OCI-LY3 (cell line): ENCODE data around the gene CHN2.

Experiments
- H2AFZ ChIP-seq: fragments of 200-600, 300-600 bp; shearing (Covaris generic); 2 replicates; pipeline ENCODE4 v1.6.0; 2014; ENCODE audit warnings: antibody characterized with exemption, low read depth, low read length
- H3K27ac ChIP-seq: fragments of 200-600, 300-600 bp; sonication (generic); 2 replicates; pipeline ENCODE4 v1.5.1; 2014; ENCODE audit warnings: mild to moderate bottlenecking, low read length, moderate library complexity, mixed read lengths
- H3K27me3 ChIP-seq: fragments of 200-600, 300-600 bp; sonication (generic); 2 replicates; pipeline ENCODE4 v1.6.1; 2014; ENCODE audit warnings: low read depth, low read length, mixed read lengths
- H3K36me3 ChIP-seq: fragments of 200-600, 300-600 bp; sonication (generic); replicated peaks from 2 replicates; pipeline ENCODE3; 2014; ENCODE audit warnings: low read depth, low read length, mixed read lengths
- H3K4me1 ChIP-seq: fragments of 300-600, 200-600 bp; sonication (generic); 2 replicates; pipeline ENCODE4 v1.6.1; 2014; ENCODE audit warnings: low read length, mixed read lengths
- H3K4me2 ChIP-seq: fragments of 200-600, 300-600 bp; sonication (generic); 2 replicates; pipeline ENCODE4 v1.6.1; 2014; ENCODE audit warnings: low read length, mixed read lengths
- H3K4me3 ChIP-seq: fragments of 300-600, 200-600 bp; sonication (generic); 2 replicates; pipeline ENCODE4 v1.5.1; 2014; ENCODE audit warnings: antibody characterized with exemption, mild to moderate bottlenecking, low read length, moderate library complexity
- H3K79me2 ChIP-seq: fragments of 300-600, 200-600 bp; shearing (Covaris generic); 2 replicates; pipeline ENCODE4 v1.6.1; 2014; ENCODE audit warnings: mild to moderate bottlenecking, low read length, mixed read lengths
- H3K9ac ChIP-seq: fragments of 300-600, 200-600 bp; shearing (Covaris generic); 2 replicates; pipeline ENCODE4 v1.6.0; 2014; ENCODE audit warnings: mild to moderate bottlenecking, low read length, moderate library complexity
- H3K9me3 ChIP-seq: fragments of 200-600, 300-600 bp; shearing (Covaris generic); 2 replicates; pipeline ENCODE4 v1.6.1; 2014; ENCODE audit warnings: low read length, mixed read lengths; ENCODE audit not compliant: insufficient read depth
- H4K20me1 ChIP-seq: fragments of 200-600, 300-600 bp; sonication (generic); 2 replicates; pipeline ENCODE4 v1.6.1; 2016; ENCODE audit warnings: low read length, mixed read lengths; ENCODE audit not compliant: insufficient read depth
- CTCF ChIP-seq: fragments of 200-600, 300-600 bp; sonication (generic); IDR thresholded peaks from 2 replicates; pipeline ENCODE4 v1.5.1; 2014; ENCODE audit warnings: antibody characterized with exemption, low read length, low read depth
- EZH2phosphoT487 ChIP-seq: fragments of 200-600 bp; shearing (Covaris generic); IDR thresholded peaks from 2 replicates; pipeline ENCODE4 v1.6.1; 2018; ENCODE audit warnings: antibody characterized with exemption, mixed run types, low read depth

Gene CHN2

GRCh38 chr7:29297194-29297890 lies 102.8 kb downstream of the CHN2 start:
- peak overlapping the region; percentile 81 for H3K4me3 ChIP-seq
- TF ChIP-seq EZH2phosphoT487 (no peak), CTCF (peak; percentile 70)
- no peaks in the 10 kb centered on the region for H3K79me2 ChIP-seq
- H3K27ac ChIP-seq = no peak overlapping the region
- peak overlapping the region; percentile 68 for H3K4me2 ChIP-seq
- no peaks in the 10 kb centered on the region for H3K9me3 ChIP-seq
- 0 out of 2 replicates have a peak, but pooled peaks cover 3% of the 10 kb centered on the region for H3K4me1 ChIP-seq
- H4K20me1 ChIP-seq = no peaks in the 10 kb centered on the region
- H3K36me3 ChIP-seq = no peaks in the 10 kb centered on the region
- H2AFZ ChIP-seq = peak overlapping the region; percentile 62; the same call in 1 of the 2 replicates
- H3K9ac ChIP-seq = peak overlapping the region; percentile 66
- H3K27me3 ChIP-seq = peaks cover 14% of the 10 kb centered on the region

GRCh38 chr7:29299086-29299485 lies 104.5 kb downstream of the CHN2 start:
- no peak overlapping the region for H3K4me3 ChIP-seq
- H3K27me3 ChIP-seq = peaks cover 8% of the 10 kb centered on the region
- no peak overlapping the region for H3K27ac ChIP-seq
- no peaks in the 10 kb centered on the region for H3K9me3 ChIP-seq
- no peaks in the 10 kb centered on the region for H4K20me1 ChIP-seq
- H3K36me3 ChIP-seq = no peaks in the 10 kb centered on the region
- no peak overlapping the region for H2AFZ ChIP-seq
- no peak overlapping the region for H3K4me2 ChIP-seq
- no peak for TF ChIP-seq CTCF
- TF ChIP-seq EZH2phosphoT487 = no peak
- H3K9ac ChIP-seq = no peak overlapping the region
- H3K4me1 ChIP-seq = 0 out of 2 replicates have a peak, but pooled peaks cover 3% of the 10 kb centered on the region
- H3K79me2 ChIP-seq = no peaks in the 10 kb centered on the region

GRCh38 chr7:29300026-29300480 lies 105.5 kb downstream of the CHN2 start:
- no peak for TF ChIP-seq CTCF
- no peak for TF ChIP-seq EZH2phosphoT487
- H3K27ac ChIP-seq = no peak overlapping the region
- 0 out of 2 replicates have a peak, but pooled peaks cover 3% of the 10 kb centered on the region for H3K4me1 ChIP-seq
- no peak overlapping the region for H3K4me2 ChIP-seq
- peaks cover 8% of the 10 kb centered on the region; the same call in 1 of the 2 replicates for H3K27me3 ChIP-seq
- no peak overlapping the region for H3K4me3 ChIP-seq
- no peak overlapping the region for H3K9ac ChIP-seq
- no peaks in the 10 kb centered on the region for H3K79me2 ChIP-seq
- no peaks in the 10 kb centered on the region for H4K20me1 ChIP-seq
- H2AFZ ChIP-seq = no peak overlapping the region
- H3K9me3 ChIP-seq = no peaks in the 10 kb centered on the region
- no peaks in the 10 kb centered on the region for H3K36me3 ChIP-seq

- no peaks in the 10 kb centered on the region for H3K36me3 ChIP-seq
- peaks cover 8% of the 10 kb centered on the region; the same call in 1 of the 2 replicates for H3K27me3 ChIP-seq
- no peak overlapping the region for H3K9ac ChIP-seq
- 0 out of 2 replicates have a peak, but pooled peaks cover 3% of the 10 kb centered on the region for H3K4me1 ChIP-seq
- no peak overlapping the region for H3K27ac ChIP-seq
- H4K20me1 ChIP-seq = no peaks in the 10 kb centered on the region
- TF ChIP-seq EZH2phosphoT487 (no peak), CTCF (no peak)
- H3K9me3 ChIP-seq = no peaks in the 10 kb centered on the region
- H2AFZ ChIP-seq = no peak overlapping the region
- H3K4me2 ChIP-seq = no peak overlapping the region
- no peak overlapping the region for H3K4me3 ChIP-seq
- no peaks in the 10 kb centered on the region for H3K79me2 ChIP-seq
Observed at GRCh38 chr7:29300649-29301048, 106.1 kb downstream of the CHN2 start.
